GM12878 (cell line): ENCODE results near the gene ITIH1. TPM values are rescaled to one million over a fixed set of nuclear protein-coding genes. Genes with fewer than 3 reads are reported as not detected.

Source experiments
- ATAC-seq: fragments of 200-7000 bp; cut with Tn5 transposase; 3 replicates; pipeline ENCODE4 v1.9.1; 2020; ENCODE audit warnings: mild to moderate bottlenecking, moderate library complexity
- BruUV-seq: library from RNA; stranded (reverse); fragments of 400-500 nt; replicated peaks from 2 replicates; lab custom pipeline; 2021; lab: Mats Ljungman, UMichigan
- CTCF ChIA-PET: fragments of 300-600 bp; sonication (Branson Sonifier 250); formaldehyde crosslinking; extraction: SDS; loops from one replicate; lab custom pipeline; 2021; ENCODE audit warnings: inconsistent platforms; lab: Yijun Ruan, JAX
- POLR2A ChIA-PET: fragments of 350-600 bp; formaldehyde crosslinking; extraction: SDS; loops from one replicate; lab custom pipeline; 2021; ENCODE audit warnings: inconsistent platforms; lab: Charles Lee
- RAD21 ChIA-PET: fragments of 300-600 bp; sonication (Branson Sonifier 250); formaldehyde crosslinking; loops from one replicate; lab custom pipeline; 2023; ENCODE audit warnings: antibody characterized with exemption; ENCODE audit not compliant: unreplicated experiment; lab: Charles Lee
- SMC1A ChIA-PET: fragments of 300-600 bp; sonication (Branson Sonifier 250); formaldehyde crosslinking; loops from one replicate; lab custom pipeline; 2023; ENCODE audit not compliant: unreplicated experiment, uncharacterized antibody; lab: Charles Lee
- DNase-seq: peaks from one replicate; pipeline ENCODE4 v3.0.0-alpha.2; 2011; ENCODE audit warnings: low read depth, low spot score
- FAIRE-seq: peaks from 3 replicates; lab custom pipeline; 2011; peaks lifted over from hg19 to GRCh38; lab: Jason Lieb, UNC
- H2AFZ ChIP-seq: 2 replicates; pipeline ENCODE4 v1.6.0; 2011; ENCODE audit warnings: low read depth, low read length, control low read depth; ENCODE audit not compliant: control insufficient read depth
- H3K27ac ChIP-seq: 2 replicates; pipeline ENCODE4 v1.5.1; 2011; ENCODE audit warnings: control low read depth; ENCODE audit not compliant: control insufficient read depth, insufficient read depth
- H3K27me3 ChIP-seq, 2 experiments: replicated peaks in 1 of 2; 2 replicates each; pipeline versions ENCODE4 v1.6.0 to v1.6.1; 2011; ENCODE audit warnings: low read length in 1 of 2; ENCODE audit not compliant: control insufficient read depth in 2 of 2, insufficient read depth in 2 of 2
- H3K36me3 ChIP-seq, 2 experiments: 2 replicates each; pipeline ENCODE4 v1.5.1; 2011; ENCODE audit warnings: low read length in 1 of 2; ENCODE audit not compliant: control insufficient read depth in 2 of 2, insufficient read depth in 2 of 2
- H3K4me1 ChIP-seq: 2 replicates; pipeline ENCODE4 v1.6.1; 2011; ENCODE audit warnings: mild to moderate bottlenecking, low read length, moderate library complexity, mixed read lengths; ENCODE audit not compliant: control insufficient read depth, insufficient read depth
- H3K4me2 ChIP-seq: 2 replicates; pipeline ENCODE4 v1.6.0; 2011; ENCODE audit warnings: control low read depth; ENCODE audit not compliant: control insufficient read depth, insufficient read depth
- H3K4me3 ChIP-seq: fragments of 200-600 bp; sonication (generic); 2 replicates; pipeline ENCODE4 v1.5.1; 2016
- H3K79me2 ChIP-seq: 2 replicates; pipeline ENCODE4 v1.6.0; 2011; ENCODE audit warnings: low read length; ENCODE audit not compliant: control insufficient read depth, insufficient read depth
- H3K9ac ChIP-seq: 2 replicates; pipeline ENCODE4 v1.8.0; 2011; ENCODE audit warnings: low read length, control low read depth, mixed read lengths; ENCODE audit not compliant: control insufficient read depth, insufficient read depth
- H3K9me3 ChIP-seq: replicated peaks from 3 replicates; pipeline ENCODE4 v1.5.1; 2011; ENCODE audit warnings: mild to moderate bottlenecking, low read length; ENCODE audit not compliant: control insufficient read depth, insufficient read depth
- H4K20me1 ChIP-seq: 2 replicates; pipeline ENCODE4 v1.6.0; 2011; ENCODE audit not compliant: control insufficient read depth, insufficient read depth
- ASH2L ChIP-seq: fragments of 300-600, 200-600 bp; sonication (generic); IDR thresholded peaks from 2 replicates; pipeline ENCODE4 v1.6.1; 2017; ENCODE audit warnings: low read depth, mild to moderate bottlenecking, borderline replicate concordance
- ATF3 ChIP-seq: IDR thresholded peaks from 2 replicates; pipeline ENCODE4 v1.6.1; 2011; ENCODE audit warnings: low read depth, mild to moderate bottlenecking, low read length, moderate library complexity, borderline replicate concordance; ENCODE audit errors: extremely low read depth
- CUX1 ChIP-seq: IDR thresholded peaks from 2 replicates; pipeline ENCODE4 v1.6.1; 2012; ENCODE audit warnings: improper control_type of control experiment, low read depth, low read length; ENCODE audit not compliant: insufficient replicate concordance
- HCFC1 ChIP-seq: fragments of 150-350 bp; IDR thresholded peaks from 2 replicates; pipeline ENCODE4 v1.6.1; 2014; ENCODE audit warnings: low read length
- IRF4 ChIP-seq: IDR thresholded peaks from 2 replicates; pipeline ENCODE4 v1.6.1; 2011; ENCODE audit warnings: low read depth, low read length
- MEF2B ChIP-seq: fragments of 450-650 bp; IDR thresholded peaks from 2 replicates; pipeline ENCODE4 v1.6.1; 2018; ENCODE audit warnings: mild to moderate bottlenecking, moderate library complexity; ENCODE audit not compliant: partially characterized antibody, poor library complexity, severe bottlenecking
- SUPT20H ChIP-seq: IDR thresholded peaks from 2 replicates; pipeline ENCODE4 v1.6.1; 2011; ENCODE audit warnings: low read depth, mild to moderate bottlenecking, low read length, moderate library complexity, borderline replicate concordance; ENCODE audit not compliant: control insufficient read depth
- ZNF274 ChIP-seq: IDR thresholded peaks from one replicate; pipeline ENCODE4 v1.8.0; 2011; ENCODE audit not compliant: insufficient read length, insufficient read depth
- ZZZ3 ChIP-seq: IDR thresholded peaks from 2 replicates; pipeline ENCODE4 v1.6.1; 2011; ENCODE audit warnings: low read depth; ENCODE audit not compliant: control insufficient read depth, insufficient read length
- WGBS: methylation state at CpG from one replicate; pipeline ENCODE4 v1.1.6; 2016; ENCODE audit warnings: low lambda C conversion rate; ENCODE audit not compliant: insufficient replicate concordance, insufficient coverage; ENCODE audit errors: missing lambda C conversion rate; 5-methylcytosine and 5-hydroxymethylcytosine counted together
- in situ Hi-C: fragments of 300-500 bp; cut with MboI; formaldehyde crosslinking; loops from 9 replicates; pipeline ENCODE4 v1.14.3; 2018; ENCODE audit warnings: mixed read lengths
- intact Hi-C: fragments of 100-400 bp; cut with micrococcal nuclease; formaldehyde crosslinking; loops from one replicate; pipeline ENCODE4 v1.14.2; 2022; ENCODE audit not compliant: unreplicated experiment
- polyA plus RNA-seq, 11 experiments: library from polyadenylated mRNA; depleted of rRNA in 4 of 11; unstranded in 6 of 11; stranded (reverse) in 5 of 11; fragments of >200 nt; fragmentation: Nextera tagmentation in 4 of 11; fragmentation: Illumina TruSeq in 1 of 11; extraction: Ambion mirVana in 4 of 11; extraction: Trizol in 1 of 11; gene quantifications; 1 replicate in 1 of 11; 2 replicates in 10 of 11; pipeline versions ENCODE4 v1.2.1 to v1.2.3, GENCODE V29; 2011 to 2016; ENCODE audit warnings: inconsistent platforms in 2 of 11, missing spikeins in 2 of 11, low read depth in 1 of 11
- total RNA-seq, 4 experiments: library from RNA; depleted of rRNA in 3 of 4; stranded (reverse); fragments of >200 nt in 3 of 4; fragmentation: Illumina TruSeq in 1 of 4; extraction: Trizol in 1 of 4; gene quantifications; 2 replicates each; pipeline versions ENCODE4 v1.2.1 to v1.2.3, GENCODE V29; 2013 to 2021

Gene ITIH1
- total and polyA plus RNA-seq, 10 of the 15 experiments (the other 5 are each of a cell fraction or from before 2014, with no cell fraction given): 0.33 to 0.64 (median 0.44) TPM; not detected in 7

- FAIRE-seq: no peak
- no peak overlapping the region for H3K27ac ChIP-seq
- no peaks in the 10 kb centered on the region for H3K36me3 ChIP-seq
- no peaks in the 10 kb centered on the region for H4K20me1 ChIP-seq
- H3K4me2 ChIP-seq: no peak overlapping the region
- H3K9me3 ChIP-seq: no peaks in the 10 kb centered on the region
- SMC1A ChIA-PET: interaction anchor here (0.6 to 1.5 kb wide), 4 partner anchors 83 to 664 kb away, joined by 3 read pairs; no protein-coding TSS in a partner anchor
- no peak overlapping the region for H3K4me3 ChIP-seq
- POLR2A ChIA-PET: no interaction called here
- no peak overlapping the region for H2AFZ ChIP-seq
- CTCF ChIA-PET: interaction anchor here (1.4 to 2.6 kb wide), 7 partner anchors 10 to 161 kb away, joined by 3 to 25 read pairs (median 6); no protein-coding TSS in a partner anchor
- H3K79me2 ChIP-seq: no peaks in the 10 kb centered on the region
- TF ChIP-seq ATF3: no peak
- no peak for TF ChIP-seq SUPT20H
- TF ChIP-seq MEF2B: no peak
- TF ChIP-seq HCFC1: no peak
- no peak for TF ChIP-seq ZZZ3
- no peak for TF ChIP-seq ASH2L
- no peak for TF ChIP-seq IRF4
- no peak for TF ChIP-seq ZNF274
- no peak for TF ChIP-seq CUX1
- no peaks in the 10 kb centered on the region for H3K4me1 ChIP-seq
- BruUV-seq: no TSS peak
- intact Hi-C loops: no loop called here
- WGBS: 76% methylated on average over 5 of the region's 5 CpGs
- H3K27me3 ChIP-seq: no peaks in the 10 kb centered on the region
- in situ Hi-C loops: no loop called here
- no peak overlapping the region for H3K9ac ChIP-seq
- no peak for DNase-seq
- RAD21 ChIA-PET: interaction anchor here (2.2 kb wide), 1 partner anchor 80 kb away, joined by 8 read pairs; no protein-coding TSS in a partner anchor
- ATAC-seq: no peak
Observed at GRCh38 chr3:52822363-52822762, 45.0 kb downstream of the ITIH1 start.
